Measurements from ENCODE around the gene HRH4.

The HRH4 gene

DNA sequence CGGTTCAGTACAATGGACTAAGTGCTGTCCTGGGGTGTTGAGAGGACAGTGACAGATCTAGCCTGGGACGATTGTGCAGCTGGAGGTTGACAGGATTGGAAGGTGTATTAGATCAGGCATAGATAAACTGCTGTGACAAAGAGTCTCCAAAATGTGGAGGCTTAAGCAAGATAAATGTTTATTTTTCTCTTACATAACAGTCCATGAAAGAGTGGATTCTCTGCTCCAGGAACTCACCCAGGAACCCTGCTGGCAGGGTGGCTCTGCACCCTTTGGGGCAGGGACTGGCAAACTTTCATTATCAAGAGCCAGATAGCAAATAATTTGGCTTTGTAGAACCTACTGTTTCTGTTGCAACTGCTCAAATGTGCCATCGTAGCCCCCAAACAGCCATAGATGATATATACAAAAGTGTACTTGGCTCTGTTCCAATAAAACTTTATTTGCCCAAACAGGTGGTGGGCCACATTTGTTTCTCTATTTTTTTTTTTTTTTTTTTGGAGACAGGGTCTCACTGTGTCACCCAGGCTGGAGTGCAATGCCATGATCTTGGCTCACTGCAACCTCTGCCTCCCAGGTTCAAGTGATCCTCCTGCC is 9.7 kb downstream of the HRH4 start:
- DNase-seq, result no peak

DNA sequence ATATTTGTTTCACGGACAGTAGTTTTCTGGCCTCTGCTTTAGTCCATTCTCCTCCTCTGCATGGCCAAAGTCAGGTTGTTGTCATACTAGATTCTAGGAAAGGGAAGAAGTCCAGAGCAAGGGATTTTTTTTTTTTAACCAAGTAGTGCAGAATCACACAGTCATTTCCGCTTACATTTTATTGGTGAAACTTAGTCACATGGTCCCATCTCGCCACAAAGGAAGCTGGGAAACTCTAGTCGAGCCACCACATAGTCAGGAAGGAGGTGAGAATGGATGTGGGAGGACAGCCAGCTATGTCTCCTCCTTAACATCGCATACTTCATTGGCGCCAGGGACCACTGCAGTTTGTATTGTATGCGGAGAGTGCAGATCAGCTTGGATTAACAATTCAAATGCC is 10.4 kb downstream of the HRH4 start:
- no peak for DNase-seq

DNA sequence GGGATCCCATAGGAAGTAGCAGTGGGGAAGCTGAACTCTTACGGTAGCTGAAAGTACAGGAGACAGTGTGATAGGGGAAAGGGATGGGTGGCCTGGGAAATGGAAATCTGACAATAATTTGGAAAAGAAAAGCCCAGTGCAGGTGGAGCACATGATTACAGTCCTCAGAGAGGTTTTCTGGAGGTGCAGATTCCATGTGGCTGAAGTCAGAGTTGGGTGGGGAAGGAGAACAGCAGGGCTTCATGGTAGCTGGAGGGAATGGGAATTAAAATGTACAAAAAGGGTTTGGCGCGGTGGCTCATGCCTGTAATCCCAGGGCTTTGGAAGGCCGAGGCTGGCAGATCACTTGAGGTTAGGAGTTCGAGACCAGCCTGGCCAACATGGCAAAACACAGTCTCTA is 12.2 kb downstream of the HRH4 start:
- DNase-seq, result no peak

DNA sequence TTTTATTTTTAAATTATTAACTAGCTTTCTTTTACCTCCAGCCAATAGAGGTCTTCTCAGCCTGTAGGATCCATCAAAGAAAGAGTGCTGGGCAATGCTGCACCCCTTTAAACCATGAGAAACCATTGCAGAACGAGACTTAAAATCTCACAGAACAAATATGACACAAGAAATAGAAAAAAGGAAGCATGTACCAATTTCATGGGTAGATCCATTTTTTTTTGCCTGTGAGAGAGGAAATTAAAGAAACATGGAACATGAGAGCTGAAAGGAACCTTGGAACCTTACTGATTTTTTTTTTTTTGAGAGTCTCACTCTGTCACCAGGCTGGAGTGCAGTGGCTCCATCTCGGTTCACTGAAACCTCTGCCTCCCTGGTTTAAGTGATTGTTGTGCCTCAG is 14.0 kb downstream of the HRH4 start:
- no peak for DNase-seq

DNA sequence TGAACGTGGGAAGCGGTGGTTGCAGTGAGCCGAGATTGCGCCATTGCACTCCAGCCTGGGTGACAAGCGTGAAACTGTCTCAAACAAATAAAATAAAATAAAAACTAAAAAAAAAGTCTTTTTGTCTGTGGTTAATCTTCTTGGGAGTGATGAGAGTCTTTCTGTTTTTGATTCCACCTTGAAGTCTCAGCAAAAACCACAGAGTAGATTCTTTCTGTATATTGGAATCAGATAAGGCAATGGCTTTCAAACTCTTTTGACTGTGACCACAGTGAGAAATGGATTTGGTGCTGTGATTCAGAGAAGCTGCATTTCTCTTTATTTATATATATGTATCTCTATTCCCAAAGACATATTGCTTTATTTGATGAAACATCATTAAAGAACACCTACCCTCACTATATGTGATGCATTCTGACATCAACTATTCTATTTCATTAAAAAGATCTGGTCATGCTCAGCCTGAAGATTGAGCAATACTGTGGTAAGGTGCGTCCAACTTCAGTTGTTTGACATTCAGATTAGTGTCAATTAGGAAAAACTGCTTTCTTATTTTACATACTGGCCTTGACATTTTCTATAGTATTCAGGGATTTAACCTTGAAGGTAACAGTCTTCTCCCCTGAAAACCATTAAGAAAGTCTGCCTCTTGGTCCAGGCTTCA is 15.6 kb downstream of the HRH4 start:
- no peak for DNase-seq

DNA sequence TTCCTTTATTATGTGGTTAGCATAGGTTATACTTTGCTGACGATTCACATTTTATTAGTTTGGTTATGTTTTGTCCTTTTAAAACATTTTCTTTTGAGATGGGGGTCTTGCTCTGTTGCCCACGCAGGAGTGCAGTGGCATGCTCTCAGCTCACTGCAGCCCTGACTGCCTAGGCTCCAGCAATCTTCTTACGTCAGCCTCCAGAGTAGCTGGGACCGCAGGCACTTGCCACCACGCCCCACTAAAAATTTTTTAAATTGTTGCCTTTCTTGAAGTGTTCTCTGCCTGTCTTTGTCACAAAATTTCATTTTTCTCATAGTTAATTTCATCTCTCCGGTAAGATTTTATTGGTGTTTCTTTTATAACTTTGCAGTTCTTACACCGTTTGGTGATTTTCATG is 18.9 kb downstream of the HRH4 start:
- no peak for DNase-seq

DNA sequence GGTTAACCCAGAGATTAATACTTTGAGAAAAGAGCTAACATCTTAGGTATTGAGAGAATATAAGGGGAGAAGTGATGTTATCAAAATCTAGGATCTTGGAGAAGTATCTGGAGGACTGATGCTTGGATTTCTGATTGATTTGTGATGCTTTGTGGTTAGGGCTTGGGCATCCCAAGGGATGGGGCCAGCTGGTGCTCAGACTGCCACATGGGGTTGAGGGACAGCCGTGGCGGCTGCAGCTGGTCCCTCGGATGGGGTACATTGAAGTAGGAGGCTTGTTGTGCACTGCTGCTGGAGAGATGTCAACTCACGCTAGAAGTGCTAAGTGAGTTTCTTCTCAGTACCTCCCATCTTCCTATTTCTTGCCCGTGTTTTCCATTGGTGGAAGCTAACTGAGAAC is 22.4 kb downstream of the HRH4 start:
- no peak for DNase-seq

DNA sequence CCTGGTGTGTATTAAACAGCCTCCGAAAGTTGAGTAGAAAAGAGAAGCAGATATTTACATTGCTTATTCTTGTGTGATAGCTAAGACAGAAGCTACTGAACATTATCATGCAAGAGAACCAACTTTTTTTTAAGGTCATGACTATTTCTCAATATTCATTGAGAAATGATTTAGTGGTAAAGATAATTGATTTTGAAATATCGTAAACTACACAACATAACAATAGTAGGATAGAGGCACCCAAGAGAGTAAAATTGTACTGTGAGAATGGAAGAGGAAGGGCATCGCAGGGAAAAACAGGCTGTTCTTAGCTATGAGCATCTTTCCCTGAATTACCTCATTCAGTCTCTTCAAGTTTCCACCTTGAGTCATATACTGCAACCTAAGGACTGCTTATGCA is 25.2 kb downstream of the HRH4 start:
- DNase-seq, result no peak

DNA sequence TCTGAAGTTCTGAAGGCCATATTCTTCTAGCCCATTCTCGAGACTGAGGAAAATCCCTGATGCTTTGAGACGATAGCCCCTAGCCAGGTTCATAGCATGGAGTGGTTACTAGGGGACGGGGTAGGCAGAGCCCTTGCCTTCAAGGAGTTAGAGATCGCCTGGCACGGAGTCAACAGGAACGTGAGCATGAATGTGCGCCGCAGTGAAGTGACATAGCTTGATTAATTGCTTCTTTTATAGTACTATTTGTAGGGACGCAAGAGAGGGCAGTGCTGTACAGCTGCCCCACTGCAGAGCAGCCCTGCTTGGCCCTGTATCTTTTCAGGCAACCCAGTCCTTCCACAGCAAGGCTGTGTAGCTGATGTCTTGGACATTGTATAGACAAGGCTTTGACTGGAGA is 26.2 kb downstream of the HRH4 start:
- DNase-seq, result no peak

DNA sequence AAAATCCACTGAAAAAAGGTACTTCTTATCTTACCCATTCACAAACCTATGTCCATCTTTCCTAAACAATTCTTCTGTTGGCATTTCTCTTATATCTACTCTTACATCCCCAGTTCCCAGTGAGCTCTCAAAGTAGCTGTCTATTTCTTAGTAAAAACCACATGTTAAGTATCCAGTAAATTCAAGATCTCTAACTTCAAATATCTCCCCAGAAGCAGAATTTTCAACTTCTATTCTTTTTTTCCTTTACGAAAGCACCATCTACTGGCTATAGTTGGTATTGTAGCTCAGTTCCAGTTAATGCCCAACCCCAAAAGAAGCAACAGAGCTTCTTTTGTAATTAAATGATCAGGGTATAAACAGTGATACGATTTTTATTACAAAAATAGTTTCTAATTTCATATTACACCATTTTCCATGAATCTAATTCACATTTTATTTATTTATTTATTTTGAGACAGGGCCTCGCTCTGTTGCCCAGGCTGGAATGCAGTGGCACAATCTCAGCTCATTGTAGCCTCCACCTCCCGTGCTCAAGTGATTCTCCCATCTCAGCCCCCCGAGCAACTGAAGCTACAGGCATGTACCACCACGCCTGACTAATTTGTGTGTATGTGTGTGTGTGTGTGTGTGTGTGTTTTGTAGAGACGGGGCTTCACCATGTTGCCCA is 28.5 kb downstream of the HRH4 start:
- DNase-seq, result no peak

DNA sequence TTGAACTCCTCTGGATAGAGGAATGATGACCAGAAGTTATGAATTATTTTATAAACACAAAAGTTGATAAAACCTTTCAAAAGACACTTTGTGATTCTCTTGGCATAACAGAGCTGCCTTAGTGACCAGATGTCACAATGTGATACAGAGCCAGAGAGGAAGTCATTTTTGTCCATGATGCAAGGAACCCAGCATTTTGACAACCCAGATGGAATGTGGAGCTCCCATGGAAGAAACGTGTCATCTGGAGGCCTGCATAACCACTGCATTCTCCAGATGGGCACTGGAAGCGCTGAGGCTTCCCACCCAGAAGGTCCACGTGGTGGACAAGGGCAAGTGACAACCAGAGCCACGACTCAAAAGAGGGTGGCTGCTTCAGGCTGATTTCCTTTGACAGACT is 30.1 kb downstream of the HRH4 start:
- DNase-seq, result no peak

DNA sequence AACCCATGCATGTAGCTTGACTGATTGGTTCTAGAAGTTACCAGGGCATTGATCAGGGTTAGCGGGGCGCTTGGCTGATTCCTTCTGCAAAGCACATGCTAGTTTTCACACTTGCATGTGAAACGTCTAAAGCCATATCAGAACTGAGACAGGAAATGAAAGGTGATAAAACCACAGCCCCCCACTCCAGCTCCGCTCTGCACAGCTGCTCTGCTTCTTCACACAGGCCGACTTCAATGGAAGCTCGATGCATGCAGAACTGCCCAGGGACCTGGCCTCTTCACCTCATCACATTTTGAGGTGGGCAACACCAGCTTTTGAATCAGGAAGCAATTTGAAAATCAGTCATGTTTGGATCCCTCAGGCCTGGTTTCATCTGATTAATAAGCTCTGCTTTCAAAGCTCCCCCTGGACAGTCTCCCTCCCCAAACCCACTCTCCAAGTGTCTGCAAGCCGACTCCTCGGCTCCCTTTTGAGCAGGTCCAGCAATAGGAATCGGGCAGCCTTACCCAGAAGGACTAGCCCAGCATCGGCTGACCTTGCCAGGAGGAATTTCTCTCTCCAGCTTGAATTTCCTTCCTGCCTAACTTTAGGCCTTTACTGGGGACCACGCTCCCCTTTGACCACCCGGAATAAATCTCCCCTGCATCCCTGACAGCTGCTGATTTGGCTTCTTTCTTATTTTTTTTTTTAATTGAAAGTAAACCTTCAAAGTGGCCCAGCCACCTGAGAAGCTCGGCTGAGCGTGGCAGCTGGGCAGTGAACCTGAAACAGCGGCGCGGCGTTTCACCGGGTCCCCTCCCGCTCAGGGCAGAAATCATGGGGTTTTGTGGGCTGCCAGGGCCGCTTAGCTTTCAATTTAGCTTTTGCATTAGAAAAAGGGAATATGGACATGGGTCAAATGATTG is 31.7 kb downstream of the HRH4 start:
- DNase-seq, result no peak

DNA sequence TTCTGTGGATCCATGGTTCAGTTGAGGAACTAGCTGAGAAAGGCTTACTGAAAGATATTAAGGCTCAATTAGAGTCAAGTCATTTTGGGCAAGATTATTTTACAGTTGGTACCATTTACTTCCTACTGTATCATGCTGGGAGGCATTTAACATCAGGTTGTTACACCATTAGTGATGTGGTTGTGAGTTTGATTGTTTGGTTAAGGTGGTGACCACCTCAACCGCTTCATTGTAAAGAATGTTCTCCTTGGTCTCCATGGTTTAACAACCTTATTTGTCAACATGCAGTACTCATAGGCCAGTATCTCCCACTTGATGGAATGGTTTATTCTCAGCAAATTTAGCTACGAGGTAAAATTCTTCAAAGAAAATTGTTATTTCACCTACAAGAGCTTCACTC is 34.1 kb downstream of the HRH4 start:
- DNase-seq, result no peak

DNA sequence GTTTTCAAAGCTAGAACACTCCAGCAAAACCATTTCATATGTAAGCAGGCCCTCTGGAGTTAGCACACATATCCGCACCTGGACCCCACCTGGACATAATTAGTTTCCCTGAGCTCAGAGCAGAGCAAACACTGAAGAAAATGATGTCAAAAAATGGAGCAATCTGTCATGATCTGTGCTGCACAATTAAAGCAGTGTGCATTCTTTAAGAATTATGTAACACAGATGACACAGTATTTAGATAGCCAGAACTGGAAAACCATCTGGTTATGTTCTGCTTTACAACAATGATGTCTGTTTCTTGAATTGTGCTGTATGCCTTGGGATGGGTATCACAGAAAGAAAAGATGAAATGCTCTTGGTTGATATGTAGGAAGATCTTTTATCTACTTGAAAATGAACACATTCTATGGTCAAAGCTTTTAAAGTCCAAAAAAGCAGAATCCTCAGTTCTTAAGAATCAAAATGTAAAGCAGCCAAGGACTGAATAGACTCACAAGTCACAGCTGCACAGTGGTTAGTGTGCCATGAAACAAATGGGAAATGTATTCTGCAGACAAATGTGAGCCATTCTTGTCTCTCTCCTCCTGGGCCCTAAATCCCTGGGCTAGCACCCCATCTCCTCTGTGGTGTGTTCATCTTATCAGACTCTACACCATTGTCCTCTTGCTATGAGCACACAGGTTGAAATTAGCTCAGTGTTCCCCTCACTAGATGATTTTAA is 36.8 kb downstream of the HRH4 start:
- no peak for DNase-seq

DNA sequence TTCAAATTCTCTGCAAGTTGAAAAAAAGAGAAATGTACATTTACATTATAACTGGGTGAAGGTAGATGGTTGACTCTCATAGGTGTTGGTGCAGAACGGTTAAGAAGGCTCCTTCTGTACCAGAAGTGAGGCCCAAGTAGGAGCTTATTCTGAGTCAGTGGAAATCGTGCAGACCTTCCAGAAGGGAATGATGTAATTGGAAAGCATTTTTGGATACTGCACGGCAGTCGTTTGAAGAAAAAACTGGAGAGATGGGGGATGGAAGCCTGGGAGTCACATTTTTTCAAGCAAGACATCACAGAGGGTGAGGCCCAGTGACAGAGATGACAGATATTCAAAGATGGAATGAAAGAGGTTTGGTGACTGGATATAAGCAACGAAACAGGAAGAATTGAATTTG is 39.4 kb downstream of the HRH4 start:
- no peak for DNase-seq

DNA sequence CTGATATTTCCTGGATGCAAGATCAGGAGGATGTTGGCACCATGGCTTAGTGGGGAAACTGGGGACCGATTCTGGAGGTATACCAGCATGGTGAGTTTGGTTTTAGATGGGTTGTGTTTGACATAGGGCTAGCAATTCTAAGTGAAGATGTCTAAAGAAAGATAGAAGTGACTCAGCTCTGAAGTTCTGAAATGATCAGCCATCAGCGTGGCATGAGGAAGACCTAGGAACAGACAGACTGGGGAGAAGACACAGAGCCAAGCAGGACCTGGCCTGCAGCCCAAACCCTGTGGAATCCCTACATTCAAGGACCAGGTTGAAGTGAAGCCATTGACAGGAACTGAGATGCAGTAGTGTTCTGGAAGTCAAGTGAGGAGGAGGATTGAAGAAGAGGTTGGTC is 39.8 kb downstream of the HRH4 start:
- DNase-seq, result no peak

DNA sequence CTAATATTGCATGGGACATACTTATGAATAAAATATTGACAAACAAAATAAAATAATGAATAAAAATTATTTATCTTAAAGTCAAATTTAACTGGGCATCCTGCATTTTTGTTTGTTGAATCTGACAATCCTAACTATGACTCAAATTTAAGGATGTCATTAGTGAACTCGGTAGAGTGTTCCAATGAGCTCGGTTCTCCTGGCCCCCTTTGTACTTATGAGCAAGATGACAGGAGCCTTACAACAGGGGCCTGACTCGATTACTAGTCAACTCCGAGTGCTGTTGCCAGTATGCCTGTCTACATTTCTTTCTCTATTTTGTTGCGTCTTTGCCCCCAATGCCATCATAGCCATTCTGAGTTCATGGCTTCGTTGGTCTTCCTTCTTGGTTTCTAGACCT is 40.3 kb downstream of the HRH4 start:
- no peak for DNase-seq

DNA sequence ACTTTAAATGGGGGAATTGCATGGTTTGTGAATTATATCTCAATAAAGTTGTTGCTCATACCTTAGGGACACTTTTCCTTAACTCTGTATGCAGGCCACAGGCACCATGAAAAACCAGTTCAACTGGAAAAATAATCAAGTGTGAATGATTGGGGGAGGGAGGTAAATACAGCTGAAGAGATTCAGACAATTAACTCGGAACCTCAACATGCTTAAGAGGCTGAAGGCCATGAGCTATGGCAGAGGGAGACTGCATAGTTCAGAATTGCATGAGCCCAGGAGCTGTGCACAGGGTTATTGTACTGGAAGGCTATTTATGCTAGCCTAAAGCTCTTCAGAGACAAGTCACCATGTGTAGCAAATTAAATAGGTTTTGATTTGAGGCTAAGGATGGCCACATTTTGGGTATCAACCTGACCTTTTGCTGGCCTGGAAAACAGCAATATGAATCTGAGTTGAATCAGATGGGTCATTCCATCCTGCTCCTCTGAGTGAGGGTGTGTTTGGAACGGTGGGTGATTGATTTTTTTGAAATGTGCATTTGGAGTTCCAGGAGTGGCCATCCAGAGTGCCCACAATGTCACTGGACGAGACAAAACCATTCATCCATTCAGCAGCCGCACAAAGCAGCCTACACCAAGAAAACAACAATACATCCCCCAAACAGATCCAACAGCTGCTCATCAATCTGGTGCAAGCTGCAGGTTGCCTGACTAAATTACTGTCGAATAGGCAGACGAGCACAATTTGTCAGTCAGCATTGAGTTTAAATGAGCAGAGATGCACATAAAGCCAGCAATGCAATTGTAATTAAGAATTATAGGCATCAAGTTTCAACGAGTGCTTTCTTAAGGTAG is 42.5 kb downstream of the HRH4 start:
- no peak for DNase-seq

DNA sequence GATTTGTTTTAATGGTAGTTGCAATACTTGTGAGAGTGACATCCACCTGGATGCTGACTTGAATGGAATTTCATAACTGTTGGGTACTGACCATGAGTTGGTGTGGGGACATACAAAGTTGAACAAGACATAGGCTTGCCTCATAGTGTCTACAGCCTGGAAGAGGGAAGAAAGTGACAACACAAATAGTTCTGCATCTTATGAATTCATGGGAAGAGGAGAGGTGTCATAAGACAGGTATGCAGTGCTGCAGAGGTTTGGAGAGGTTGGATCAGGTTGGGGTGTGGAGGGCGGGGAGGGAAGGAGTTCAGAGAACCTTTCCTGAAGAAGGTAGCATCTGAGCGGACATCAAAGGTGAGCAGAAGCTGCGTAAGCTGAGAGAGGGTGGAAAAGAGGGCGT is 44.0 kb downstream of the HRH4 start:
- DNase-seq, result no peak

DNA sequence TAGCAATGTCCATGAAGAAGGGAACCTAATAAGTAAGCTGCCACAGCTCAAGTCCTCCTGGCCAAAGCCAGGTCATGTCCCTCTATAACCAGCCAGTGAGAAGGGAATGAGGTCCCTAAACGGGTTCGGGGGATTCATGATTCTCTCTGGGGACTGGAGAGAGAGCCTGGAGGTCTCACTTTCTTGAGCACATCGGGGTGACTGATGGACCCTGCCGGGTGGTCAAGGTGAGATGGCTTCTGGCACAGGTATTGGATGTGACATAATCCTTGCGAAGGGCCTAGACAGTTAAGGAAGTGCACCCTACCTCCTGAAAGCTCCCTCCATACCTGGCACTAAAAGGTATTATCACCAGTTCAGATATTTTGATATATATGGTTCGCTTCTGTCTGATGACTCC is 45.7 kb downstream of the HRH4 start:
- DNase-seq, result no peak

DNA sequence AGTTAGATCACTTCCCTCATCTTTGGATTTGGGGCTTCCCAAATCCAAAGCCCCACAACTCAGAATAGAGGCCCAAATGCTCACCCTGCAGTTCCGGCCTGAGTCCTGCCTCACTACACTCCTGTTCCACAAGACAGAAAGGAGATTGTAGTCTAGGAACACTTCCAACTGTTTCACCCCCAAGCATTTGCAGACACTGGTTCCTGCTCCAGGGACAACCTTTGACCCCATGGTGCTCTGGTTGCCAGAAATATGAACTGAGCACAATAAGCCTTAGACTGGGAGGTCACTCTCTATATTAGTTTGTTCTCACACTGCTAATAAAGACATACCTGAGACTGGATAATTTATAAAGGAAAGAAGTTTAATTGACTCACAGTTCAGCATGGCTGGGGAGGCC is 49.0 kb downstream of the HRH4 start:
- no peak for DNase-seq

DNA sequence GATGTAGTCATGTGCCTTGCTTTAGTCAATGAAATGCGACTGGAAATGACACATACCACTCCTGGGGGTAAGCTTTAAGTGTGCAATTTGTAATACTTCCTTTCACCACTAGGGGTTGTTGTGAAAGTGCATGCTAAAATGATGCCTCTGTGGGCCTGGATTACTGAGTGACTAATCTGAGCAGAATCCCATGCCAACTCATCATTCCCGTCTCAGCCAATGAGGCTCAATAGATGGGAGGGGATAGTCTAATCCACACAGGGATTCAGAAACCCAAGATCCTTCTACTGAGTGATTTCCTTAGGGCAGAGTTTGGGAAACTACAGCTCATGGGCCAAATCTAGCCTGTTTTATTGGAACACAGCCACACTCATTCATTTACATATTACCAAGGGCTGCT is 54.0 kb downstream of the HRH4 start:
- DNase-seq, result no peak
